Peyer's patch (tissue), 4 donors: ENCODE measurements around the gene TADA2B.

Experiments
- CTCF ChIP-seq, 6 experiments: fragments of 450-650 bp in 4 of 6; fragments of 200-600 bp in 2 of 6; sonication (generic) in 1 of 6; IDR thresholded peaks; one replicate each; pipeline ENCODE4 v1.5.1; 2017 to 2019; ENCODE audit warnings: antibody characterized with exemption in 6 of 6, mild to moderate bottlenecking in 3 of 6, moderate library complexity in 1 of 6
- POLR2A ChIP-seq, 2 donors: fragments of 450-650 bp; IDR thresholded peaks; one replicate each; pipeline ENCODE4 v1.5.1; 2017; ENCODE audit warnings: antibody characterized with exemption in 2 of 2, mild to moderate bottlenecking in 2 of 2, moderate library complexity in 2 of 2

GRCh38 chr4:7052923-7053715 lies 9.9 kb downstream of the TADA2B start:
- TF ChIP-seq CTCF (IDR thresholded peaks at IDR 0.05) (no peak), POLR2A (IDR thresholded peaks at IDR 0.05) (no peak)
